ENCODE results near the gene BTBD2. TPM values are rescaled to one million over a fixed set of nuclear protein-coding genes. Genes with fewer than 3 reads are reported as not detected.

BTBD2 gene
- polyA plus RNA-seq, 3 donors = 74.2 to 95.2 (median 77.0) TPM

DNA sequence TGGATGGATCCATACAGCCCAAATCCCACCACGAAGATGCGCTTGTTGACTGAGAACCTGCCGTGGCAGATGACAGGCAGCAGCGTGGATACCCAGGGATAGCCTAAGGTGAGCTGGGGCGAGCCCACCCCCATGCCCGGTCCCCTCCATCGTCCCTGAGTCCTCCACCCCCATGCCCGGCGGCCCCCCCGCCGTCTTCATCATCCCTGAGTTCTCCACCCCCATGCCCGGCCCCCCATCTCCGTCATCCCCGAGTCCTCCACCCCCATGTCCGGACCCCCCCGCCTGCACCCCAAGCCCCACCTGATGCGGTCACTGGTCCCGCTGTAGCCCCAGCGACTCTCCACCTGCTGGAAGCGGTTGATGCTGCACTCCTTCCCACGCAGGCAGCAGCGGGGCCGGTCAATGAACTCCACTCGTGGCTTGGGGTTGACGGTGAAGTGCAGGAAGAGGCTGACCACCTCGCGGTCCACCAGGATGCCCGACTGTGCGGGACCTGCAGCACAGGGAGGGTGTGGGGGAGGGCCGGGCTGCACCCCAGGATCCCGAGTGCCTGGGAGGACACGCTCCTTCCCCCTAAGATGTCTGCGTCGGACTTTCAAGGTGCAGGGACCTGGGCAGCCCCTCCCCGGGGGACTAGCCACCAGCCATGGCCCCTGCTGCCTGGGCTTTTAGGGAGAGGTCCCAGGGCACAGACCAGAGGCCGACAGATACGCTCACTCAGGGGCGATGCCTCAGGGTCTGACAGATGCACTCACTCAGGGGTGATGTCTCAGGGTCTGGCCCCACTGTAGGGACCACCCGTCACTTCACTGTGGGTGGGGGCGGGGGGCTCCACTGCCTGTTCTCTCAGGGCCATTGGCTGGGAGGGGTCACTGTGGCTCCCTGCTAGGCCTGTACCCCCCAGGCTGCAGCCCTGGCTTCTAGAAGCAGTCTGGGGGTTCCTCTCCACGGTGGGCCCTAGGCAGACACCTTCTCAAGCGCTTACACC lies 28.0 kb downstream of the BTBD2 start:
- no peak for DNase-seq (ENCODE audit: low read depth in 3 of 3, low spot score in 2 of 3)

DNA sequence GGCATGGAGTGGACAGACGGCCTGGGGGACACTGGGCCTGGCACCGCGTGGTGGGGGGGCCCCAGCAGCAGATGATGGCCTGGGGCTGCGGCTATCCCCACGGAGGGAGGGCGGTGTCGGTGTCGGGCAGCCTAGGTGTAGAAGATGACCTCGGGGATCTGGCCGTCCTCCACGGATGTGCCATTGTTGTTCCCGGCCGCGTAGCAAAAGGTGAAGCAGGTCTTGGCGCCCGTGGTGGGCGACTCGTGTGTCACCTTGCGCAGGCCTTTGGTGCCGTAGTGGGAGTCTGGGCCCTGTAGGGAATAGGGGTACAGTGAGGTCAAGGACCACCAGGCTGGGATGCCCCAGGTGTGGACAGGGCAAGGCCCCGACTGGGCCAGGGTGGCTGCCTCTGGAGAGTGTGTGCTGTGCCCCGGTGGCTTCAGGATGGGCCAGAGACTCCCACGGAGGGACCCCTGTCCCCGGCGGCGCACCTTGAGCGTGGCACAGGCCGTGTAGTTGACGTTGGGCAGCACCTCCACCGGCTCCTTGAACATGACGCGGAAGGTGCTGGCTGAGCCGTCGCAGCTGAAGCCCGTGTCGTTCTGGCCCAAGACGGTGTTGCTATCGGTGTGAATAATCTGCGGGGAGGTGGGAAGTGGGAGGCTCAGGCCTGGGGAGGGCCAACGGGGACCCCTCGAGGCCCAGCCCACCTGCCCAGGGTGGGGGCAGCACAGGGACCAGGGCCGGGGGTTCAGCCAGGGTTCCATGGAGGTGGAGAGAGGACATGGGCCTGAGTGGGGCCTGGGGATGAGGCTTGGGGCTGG lies 29.0 kb downstream of the BTBD2 start:
- DNase-seq (ENCODE audit: low read depth in 3 of 3, low spot score in 2 of 3) = no peak

DNA sequence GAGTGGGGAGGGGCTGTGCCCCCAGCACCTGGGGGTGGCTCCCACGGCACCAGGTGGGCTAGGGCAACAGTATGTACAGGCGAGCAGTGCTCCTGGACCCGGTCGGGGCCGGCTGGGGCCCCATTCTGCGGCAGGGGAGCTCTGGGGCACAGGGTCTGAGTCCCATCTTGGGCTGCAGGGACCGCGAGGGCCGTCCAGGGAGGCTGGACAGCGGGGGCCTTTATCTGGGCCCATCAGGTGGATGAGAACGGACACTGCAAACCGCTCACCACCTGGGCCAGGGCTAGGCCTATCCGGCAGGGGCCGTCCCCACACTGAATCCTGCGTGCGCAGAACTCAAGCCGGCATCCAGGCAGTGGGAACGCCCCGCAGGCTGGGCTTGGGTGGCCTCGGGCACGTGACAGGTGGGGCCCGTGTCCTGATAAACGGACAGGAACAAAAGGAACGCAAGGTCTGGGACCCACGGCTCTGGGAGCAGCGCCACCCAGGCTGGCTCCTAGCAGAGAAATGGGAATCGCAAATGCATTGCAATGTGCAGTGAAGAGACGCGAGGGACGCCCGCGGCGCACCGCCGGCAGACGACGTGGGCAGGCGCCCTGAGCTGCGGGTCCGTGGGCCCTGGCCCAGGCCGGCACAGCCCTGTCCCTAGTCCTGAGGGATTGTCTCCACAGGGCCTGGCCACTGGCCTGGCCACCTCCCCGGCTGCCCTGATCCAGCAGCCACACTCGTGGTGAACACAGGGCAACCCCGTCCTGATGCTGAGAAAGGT lies 29.7 kb downstream of the BTBD2 start:
- no peak for DNase-seq (ENCODE audit: low read depth in 3 of 3, low spot score in 2 of 3)

DNA sequence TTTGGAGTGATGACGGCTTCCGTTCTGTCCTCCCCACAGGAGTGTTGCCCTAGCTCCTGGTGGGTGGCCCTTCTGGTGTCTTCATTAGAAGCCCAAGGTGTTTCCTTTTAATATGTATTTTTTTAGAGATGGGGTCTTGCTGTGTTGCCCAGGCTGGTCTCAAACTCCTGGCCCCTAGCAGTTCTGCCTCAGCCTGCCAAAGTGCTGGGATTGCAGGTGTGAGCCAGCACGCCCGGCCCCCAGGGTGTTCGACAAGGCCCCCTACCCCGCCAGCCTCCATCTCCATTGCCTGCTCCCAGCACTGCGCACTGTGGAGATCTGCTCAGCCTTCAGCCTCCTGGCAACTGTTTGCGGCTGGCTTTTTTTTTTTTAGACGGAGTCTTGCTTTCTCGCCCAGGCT lies 31.2 kb downstream of the BTBD2 start:
- DNase-seq (ENCODE audit: low read depth in 3 of 3, low spot score in 2 of 3) = no peak

GRCh38 chr19:1981253-1981652 lies 34.3 kb downstream of the BTBD2 start:
- DNase-seq (ENCODE audit: low read depth in 3 of 3, low spot score in 2 of 3) = no peak

- no peak for DNase-seq (ENCODE audit: low read depth in 3 of 3, low spot score in 2 of 3)
These were observed 34.7 kb downstream of the BTBD2 start for GRCh38 chr19:1980809-1981181.

DNA sequence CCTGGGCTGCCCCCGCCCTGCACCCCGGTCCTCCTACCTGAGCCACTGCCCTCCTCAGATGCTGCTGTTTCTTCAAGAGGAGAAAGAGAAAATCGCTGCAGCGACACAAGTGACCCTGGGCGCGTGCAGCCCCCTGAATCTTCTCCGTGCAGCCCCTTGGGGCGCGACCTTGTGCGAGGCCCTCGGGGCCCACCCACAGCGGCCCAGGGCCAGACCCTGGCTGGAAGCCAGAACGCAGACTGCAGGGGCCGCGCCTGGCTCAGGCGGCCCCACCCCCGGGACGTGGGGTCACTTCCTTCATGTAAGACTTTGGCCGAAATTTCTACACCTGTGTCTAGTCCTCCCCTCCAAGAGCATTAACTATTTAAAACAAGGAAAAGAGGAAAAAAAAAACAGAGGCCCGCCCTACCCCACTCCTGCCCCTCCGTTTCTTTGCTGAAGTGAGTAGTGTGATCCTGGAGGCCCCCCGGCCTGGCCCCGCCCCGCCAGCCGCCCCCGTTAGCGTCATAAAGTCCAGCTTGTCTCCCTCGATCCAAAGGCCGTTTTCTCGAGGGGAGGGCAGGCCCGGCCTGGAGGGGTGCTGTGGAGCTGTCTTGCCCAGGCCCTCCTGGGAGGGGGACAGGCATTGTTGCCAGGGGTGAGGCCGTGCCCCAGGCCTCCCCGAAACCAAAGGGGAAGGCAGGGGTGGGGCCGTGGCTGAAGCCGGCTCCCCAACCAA lies 35.3 kb downstream of the BTBD2 start:
- no peak for DNase-seq (ENCODE audit: low read depth in 3 of 3, low spot score in 2 of 3)

DNA sequence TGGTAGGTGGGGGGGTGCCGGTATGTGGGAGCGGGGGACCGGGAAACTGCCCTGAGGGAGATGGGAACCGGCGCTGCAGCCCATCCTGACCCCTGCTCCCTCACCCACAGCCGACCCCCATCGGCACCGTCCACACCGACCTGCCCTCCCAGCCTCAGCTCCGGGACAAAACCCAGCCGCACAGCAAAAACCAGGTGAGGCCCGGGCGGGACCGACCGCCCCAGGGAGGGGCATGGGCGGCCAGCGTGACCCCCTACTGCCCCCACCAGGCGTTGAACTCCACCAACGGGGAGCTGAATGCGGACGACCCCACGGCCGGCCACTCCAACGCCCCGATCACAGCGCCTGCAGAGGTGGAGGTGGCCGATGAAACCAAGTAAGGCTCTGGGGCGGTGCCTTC lies 35.9 kb downstream of the BTBD2 start:
- no peak for DNase-seq (ENCODE audit: low read depth in 3 of 3, low spot score in 2 of 3)

- no peak for DNase-seq (ENCODE audit: low read depth in 3 of 3, low spot score in 2 of 3)
These were observed 36.5 kb downstream of the BTBD2 start for GRCh38 chr19:1979017-1979416.

DNA sequence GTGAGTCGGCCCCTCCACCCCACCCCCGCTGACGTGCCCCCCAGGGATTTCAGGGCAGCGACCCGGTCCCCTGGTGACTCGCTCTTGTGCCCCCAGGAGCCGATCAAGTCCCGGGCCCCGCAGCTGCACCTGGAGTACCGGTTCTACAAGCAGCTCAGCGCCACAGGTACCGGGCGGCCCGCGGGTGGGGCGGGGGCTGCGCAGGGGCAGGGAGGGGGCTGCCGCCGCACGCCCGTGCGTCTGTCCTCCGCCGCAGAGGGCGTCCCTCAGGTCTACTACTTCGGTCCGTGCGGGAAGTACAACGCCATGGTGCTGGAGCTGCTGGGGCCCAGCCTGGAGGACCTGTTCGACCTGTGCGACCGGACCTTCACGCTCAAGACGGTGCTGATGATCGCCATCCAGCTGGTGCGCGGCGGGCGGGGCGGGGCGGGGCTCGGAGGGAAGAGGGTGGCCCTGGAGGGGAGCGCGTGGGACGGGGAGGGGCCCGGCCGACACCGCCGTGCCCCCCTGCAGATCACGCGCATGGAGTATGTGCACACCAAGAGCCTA lies 37.1 kb downstream of the BTBD2 start:
- no peak for DNase-seq (ENCODE audit: low read depth in 3 of 3, low spot score in 2 of 3)

DNA sequence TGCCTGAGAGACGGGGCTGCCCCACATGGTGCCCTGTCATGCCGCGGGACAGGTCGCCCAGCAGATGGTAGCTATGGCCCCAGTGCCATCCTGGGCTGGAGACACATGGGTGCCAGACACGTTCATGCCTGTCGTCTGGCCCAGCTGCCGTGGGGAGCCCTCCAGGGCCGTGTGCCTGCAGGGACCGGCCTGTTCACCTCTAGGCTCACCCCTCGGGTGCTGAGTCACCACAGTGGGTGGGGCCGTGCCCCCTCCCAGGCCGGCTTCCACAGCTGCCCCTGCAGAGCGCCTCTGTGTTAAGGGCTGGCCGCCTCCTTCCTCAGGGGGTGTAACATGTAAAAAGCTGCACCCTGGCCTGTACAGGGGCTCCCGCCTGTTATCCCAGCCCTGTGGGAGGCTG lies 38.4 kb downstream of the BTBD2 start:
- no peak for DNase-seq (ENCODE audit: low read depth in 3 of 3, low spot score in 2 of 3)

DNA sequence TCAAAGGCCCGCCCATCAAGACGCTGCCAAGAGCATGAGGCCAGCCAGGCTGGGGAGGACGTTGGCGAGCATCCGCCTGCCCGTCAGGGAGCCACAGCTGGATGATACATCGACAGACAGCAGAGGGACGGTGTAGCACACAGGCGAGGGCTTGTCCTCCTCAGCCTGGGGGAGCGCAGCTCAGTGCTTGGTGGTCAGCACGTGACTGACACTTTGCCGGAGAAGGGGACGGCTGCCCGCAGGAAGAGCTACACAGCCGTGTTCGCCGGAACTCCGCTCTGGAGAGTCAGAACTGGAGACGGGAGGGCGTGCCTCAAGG lies 40.4 kb downstream of the BTBD2 start:
- DNase-seq (ENCODE audit: low read depth in 3 of 3, low spot score in 2 of 3) = no peak

- DNase-seq (ENCODE audit: low read depth in 3 of 3, low spot score in 2 of 3) = no peak
These were observed 40.9 kb downstream of the BTBD2 start for GRCh38 chr19:1974381-1975161.

- no peak for DNase-seq (ENCODE audit: low read depth in 3 of 3, low spot score in 2 of 3)
These were observed 44.6 kb downstream of the BTBD2 start for GRCh38 chr19:1970806-1971502.

DNA sequence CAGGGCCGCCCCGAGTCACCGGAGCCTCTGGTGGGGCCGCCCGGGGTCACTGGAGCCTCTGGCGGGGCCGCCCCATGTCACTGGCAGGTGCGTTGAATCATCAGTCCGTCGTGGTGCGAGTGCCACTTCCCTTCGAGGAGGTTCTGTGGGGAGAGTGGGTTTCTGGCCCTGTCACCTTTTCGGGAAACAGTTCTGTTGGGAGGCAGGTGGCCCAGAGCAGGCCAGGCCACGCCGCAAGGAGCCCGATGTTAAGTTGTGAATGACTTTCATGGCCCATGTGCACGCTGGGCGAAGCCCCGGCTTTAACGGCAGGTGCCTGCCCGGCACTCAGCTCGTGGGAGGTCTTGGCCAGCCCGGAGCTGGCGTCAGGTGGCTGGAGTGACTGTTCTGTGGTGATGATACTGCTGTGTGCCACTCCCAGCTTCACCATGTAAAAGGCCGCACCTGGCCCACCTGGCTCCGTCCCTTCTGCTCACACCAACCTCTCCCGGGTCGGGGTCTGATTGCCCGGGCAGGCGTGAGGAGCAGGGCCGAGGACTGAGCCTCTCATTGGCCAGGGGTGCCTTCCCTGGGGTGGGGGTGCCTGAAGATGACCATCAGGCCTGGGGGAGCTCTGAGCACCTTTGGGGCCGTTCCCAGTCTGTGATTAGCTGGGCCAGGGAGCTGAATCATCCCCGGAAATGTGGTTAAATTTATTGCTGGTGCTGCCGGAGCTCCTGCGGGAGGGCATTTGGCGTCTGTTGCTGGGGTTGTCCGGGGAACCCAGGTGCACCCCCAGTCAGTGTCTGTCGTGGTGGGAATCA lies 45.3 kb downstream of the BTBD2 start:
- DNase-seq (ENCODE audit: low read depth in 3 of 3, low spot score in 2 of 3) = no peak

GRCh38 chr19:1969176-1970002 lies 46.1 kb downstream of the BTBD2 start:
- DNase-seq (ENCODE audit: low read depth in 3 of 3, low spot score in 2 of 3) = no peak
